Nephron (organoid): Measurements from ENCODE around the gene MS4A7.

ENCODE experiments used
- H3K27ac Mint-ChIP-seq, 3 experiments: 2 replicates each; pipeline ENCODE4 v1.8.0; 2020; ENCODE audit warnings: mixed read lengths in 3 of 3, mild to moderate bottlenecking in 2 of 3, moderate library complexity in 1 of 3
- H3K27me3 Mint-ChIP-seq: 2 replicates; pipeline ENCODE4 v1.8.0; 2021; ENCODE audit warnings: low read depth, mild to moderate bottlenecking, moderate library complexity, mixed read lengths
- H3K36me3 Mint-ChIP-seq: 2 replicates; pipeline ENCODE4 v1.8.0; 2020; ENCODE audit warnings: low read depth, mixed read lengths
- H3K4me1 Mint-ChIP-seq: 2 replicates; pipeline ENCODE4 v1.8.0; 2020; ENCODE audit warnings: mixed read lengths
- H3K4me3 Mint-ChIP-seq, 3 experiments: 2 replicates each; pipeline ENCODE4 v1.8.0; 2020; ENCODE audit warnings: mild to moderate bottlenecking in 3 of 3, mixed read lengths in 3 of 3, moderate library complexity in 2 of 3
- H3K9me3 Mint-ChIP-seq: 2 replicates; pipeline ENCODE4 v1.8.0; 2020; ENCODE audit warnings: mixed read lengths
- TF ChIP-seq, protein P1 (sequence below), 3 experiments: fragments of 200-600 bp; sonication (generic); IDR thresholded peaks; one replicate each; pipeline ENCODE4 v1.5.0; 2021; ENCODE audit warnings: antibody characterized with exemption in 3 of 3; ENCODE audit not compliant: unreplicated experiment in 3 of 3

Gene MS4A7, protein sequence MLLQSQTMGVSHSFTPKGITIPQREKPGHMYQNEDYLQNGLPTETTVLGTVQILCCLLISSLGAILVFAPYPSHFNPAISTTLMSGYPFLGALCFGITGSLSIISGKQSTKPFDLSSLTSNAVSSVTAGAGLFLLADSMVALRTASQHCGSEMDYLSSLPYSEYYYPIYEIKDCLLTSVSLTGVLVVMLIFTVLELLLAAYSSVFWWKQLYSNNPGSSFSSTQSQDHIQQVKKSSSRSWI

DNA sequence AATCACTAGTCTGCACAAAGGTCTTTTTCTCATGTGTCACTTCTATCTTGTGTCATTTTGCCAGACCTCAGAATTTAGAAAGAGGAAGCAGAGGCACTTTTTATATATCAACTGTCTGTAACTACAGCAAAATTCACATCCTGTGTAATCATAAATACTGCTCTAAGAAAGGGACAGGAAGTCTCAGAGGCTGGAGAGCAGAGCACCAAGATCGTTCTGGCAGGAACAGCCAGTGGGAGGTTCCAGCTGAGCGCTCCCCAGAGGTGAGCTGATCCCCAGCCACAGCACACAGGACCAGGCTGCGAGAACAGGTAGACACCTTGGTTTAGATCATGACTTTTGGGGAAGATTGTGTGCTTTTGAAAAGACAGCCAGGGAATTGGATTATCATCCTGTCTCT, at the start of gene MS4A7:
Gene MS4A7, plus strand, starts transcription at position 179 of the 400 bp plus-strand sequence. CDS start 4,610 bp downstream, outside the sequence.
- Mint-ChIP-seq H3K9me3 (no peaks in the 10 kb centered on the region), H3K4me1 (peaks cover 3% of the 10 kb centered on the region), H3K36me3 (no peaks in the 10 kb centered on the region), H3K27ac (no peak within 1 kb of the TSS), H3K27me3 (peaks cover 3% of the 10 kb centered on the region), H3K4me3 (no peak within 1 kb of the TSS)
- TF ChIP-seq, protein P1, sequence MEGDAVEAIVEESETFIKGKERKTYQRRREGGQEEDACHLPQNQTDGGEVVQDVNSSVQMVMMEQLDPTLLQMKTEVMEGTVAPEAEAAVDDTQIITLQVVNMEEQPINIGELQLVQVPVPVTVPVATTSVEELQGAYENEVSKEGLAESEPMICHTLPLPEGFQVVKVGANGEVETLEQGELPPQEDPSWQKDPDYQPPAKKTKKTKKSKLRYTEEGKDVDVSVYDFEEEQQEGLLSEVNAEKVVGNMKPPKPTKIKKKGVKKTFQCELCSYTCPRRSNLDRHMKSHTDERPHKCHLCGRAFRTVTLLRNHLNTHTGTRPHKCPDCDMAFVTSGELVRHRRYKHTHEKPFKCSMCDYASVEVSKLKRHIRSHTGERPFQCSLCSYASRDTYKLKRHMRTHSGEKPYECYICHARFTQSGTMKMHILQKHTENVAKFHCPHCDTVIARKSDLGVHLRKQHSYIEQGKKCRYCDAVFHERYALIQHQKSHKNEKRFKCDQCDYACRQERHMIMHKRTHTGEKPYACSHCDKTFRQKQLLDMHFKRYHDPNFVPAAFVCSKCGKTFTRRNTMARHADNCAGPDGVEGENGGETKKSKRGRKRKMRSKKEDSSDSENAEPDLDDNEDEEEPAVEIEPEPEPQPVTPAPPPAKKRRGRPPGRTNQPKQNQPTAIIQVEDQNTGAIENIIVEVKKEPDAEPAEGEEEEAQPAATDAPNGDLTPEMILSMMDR (IDR thresholded peaks at IDR 0.05; ENCODE audit: unreplicated experiment in 3 of 3): no peak

DNA sequence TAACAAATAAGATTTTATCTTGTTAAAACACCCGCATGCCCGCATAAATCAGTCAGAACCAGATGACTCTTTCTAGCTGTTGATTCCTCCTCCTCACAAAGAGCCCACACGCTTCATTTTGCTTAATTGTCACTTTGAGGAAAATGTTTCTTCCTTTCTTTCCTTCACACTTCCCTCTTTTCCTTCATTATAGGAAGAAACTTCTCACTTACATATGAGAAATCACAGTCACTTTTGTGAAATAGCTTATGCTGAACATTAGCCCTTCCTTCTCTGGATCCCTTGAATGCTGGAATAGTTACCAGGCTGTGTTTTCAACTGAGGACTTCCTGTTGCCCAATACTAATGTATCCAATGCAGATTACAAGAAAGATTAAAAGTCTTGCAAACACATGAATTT, 45.5 kb upstream of the MS4A7 start:
- Mint-ChIP-seq H3K27ac (no peak overlapping the region), H3K27me3 (no peaks in the 10 kb centered on the region), H3K4me1 (no peaks in the 10 kb centered on the region), H3K9me3 (peaks cover 8% of the 10 kb centered on the region), H3K36me3 (no peaks in the 10 kb centered on the region), H3K4me3 (no peak overlapping the region)
- TF ChIP-seq, protein P1 (IDR thresholded peaks at IDR 0.05; ENCODE audit: unreplicated experiment in 3 of 3): no peak

DNA sequence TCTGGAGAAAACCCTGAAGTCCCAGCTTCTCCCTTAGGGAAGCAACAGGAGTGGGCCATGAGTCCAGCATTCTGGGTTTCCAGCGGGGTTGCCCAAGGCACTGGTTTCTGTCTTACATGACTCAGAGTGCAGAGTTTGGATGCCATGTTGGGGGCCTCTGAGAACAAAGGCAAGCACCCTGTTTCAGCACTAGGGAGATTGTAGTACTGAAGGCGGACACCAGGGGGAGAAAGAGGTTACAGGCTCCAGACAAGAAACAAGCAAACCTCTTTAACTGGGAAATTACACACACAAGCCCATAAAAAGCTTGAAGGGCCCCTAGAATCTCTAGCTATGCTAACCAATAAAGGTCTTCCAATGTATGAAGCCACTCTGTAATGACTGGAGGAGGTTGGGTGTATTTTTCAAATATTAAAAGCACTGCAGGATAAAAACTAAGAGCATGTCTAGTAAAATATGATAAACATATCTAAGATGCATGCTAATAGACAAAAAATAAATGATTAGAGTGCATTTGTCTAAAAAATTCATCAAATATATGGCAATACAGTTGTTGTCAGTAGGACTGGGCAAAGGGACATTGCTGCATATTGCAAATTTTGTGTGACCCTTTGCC, 44.2 kb upstream of the MS4A7 start:
- H3K4me1 Mint-ChIP-seq: no peaks in the 10 kb centered on the region
- no peak overlapping the region for H3K27ac Mint-ChIP-seq
- no peak overlapping the region for H3K4me3 Mint-ChIP-seq
- H3K36me3 Mint-ChIP-seq: no peaks in the 10 kb centered on the region
- H3K9me3 Mint-ChIP-seq: peaks cover 5% of the 10 kb centered on the region
- TF ChIP-seq, protein P1 (IDR thresholded peaks at IDR 0.05; ENCODE audit: unreplicated experiment in 3 of 3): peak; percentile 65 to 78 (median 73)
- no peaks in the 10 kb centered on the region for H3K27me3 Mint-ChIP-seq

DNA sequence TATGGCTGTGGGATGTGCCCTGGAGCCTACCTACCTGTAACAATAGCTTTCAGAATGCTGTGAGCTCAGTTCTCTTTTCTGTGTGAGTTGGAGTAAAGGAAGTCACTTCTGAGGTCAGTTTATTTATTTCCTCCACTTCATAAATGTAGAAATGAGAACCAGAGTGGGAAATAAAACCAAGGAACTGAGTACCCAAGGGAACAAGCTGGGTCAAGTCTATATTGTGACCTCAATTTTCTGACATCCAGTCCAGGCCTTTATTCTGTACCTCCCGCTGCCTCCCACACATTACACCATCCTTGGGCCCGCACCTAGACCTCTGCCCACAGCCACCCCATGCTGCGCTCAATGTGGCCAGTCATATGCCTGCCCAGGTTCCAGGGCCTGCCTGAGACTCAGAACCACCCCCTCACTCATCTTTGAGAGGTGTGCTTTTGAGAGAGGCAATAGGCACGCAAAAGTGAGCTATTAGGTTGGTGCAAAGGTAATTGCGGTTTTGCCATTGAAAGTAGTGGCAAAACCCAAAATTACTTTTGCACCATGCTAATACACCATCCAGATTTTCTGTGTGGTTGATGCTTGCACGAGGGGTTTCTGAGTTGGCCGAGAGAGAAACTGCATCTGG, 41.5 kb upstream of the MS4A7 start:
- TF ChIP-seq, protein P1 (IDR thresholded peaks at IDR 0.05; ENCODE audit: unreplicated experiment in 3 of 3): no peak
- no peaks in the 10 kb centered on the region for H3K27me3 Mint-ChIP-seq
- H3K4me1 Mint-ChIP-seq: no peaks in the 10 kb centered on the region
- no peak overlapping the region for H3K27ac Mint-ChIP-seq
- no peaks in the 10 kb centered on the region for H3K36me3 Mint-ChIP-seq
- H3K9me3 Mint-ChIP-seq: no peaks in the 10 kb centered on the region
- no peak overlapping the region for H3K4me3 Mint-ChIP-seq

DNA sequence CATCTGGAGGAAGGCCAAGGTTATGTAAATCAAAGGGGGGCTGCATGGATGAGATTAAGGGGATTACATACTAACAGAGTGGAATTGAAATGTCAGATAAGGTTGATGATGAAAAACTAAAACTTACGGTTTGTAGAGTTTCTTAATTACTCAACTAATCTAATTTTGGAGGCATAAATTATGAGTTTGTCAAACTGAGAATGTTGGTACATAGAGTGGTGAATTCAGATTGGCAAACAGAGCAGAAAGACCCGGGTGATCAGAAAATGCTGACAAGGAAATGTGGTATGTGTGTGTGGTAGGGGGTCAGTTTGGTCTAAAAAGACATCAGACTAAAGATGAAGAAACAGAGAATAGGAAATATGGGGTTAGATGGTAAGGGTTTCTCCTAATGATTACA, 40.3 kb upstream of the MS4A7 start:
- no peaks in the 10 kb centered on the region for H3K9me3 Mint-ChIP-seq
- no peaks in the 10 kb centered on the region for H3K36me3 Mint-ChIP-seq
- TF ChIP-seq, protein P1 (IDR thresholded peaks at IDR 0.05; ENCODE audit: unreplicated experiment in 3 of 3): no peak
- H3K4me1 Mint-ChIP-seq: no peaks in the 10 kb centered on the region
- no peak overlapping the region for H3K4me3 Mint-ChIP-seq
- no peak overlapping the region for H3K27ac Mint-ChIP-seq
- no peaks in the 10 kb centered on the region for H3K27me3 Mint-ChIP-seq
